ENCODE results near the gene SHC1.

DNA sequence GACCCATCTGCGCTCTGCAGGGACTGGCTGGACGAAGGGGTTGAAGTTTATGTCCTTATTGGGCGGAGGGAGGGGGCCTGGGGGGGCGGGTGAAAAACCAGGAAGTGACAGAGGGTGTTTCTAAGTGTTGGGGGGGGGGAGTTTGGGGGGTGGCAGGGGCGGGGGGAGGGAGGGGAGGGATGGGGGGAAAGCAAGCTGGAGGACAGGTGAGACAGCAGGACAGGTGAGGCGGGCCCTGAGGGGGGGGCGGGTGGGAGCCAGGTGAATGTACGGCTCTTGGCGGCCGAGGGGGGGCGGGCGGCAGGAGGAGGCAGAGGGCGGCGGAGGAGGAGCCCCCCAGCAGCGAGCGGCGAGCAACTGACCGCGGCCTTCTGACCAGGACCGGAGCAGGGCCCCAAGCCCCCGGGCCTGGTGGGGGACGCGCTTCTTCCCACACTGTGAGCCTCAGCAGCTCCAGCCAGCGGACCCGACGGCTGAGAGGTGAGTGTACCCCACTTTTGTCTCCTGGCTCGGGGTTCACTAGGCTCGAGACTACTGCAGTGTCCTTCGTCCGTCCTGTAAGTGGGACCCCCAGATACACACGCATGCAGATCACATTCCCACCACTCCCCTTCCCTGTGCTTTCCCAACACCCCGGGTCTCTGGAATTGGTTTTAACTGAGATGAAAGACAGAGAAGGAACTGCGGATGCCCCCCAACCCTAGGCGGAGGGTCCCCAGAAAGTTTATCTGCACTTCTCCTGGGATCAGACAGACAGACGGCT lies 32.1 kb upstream of the SHC1 start, which contains the start of gene ZBTB7B:
- TF ChIP-seq, protein P1, sequence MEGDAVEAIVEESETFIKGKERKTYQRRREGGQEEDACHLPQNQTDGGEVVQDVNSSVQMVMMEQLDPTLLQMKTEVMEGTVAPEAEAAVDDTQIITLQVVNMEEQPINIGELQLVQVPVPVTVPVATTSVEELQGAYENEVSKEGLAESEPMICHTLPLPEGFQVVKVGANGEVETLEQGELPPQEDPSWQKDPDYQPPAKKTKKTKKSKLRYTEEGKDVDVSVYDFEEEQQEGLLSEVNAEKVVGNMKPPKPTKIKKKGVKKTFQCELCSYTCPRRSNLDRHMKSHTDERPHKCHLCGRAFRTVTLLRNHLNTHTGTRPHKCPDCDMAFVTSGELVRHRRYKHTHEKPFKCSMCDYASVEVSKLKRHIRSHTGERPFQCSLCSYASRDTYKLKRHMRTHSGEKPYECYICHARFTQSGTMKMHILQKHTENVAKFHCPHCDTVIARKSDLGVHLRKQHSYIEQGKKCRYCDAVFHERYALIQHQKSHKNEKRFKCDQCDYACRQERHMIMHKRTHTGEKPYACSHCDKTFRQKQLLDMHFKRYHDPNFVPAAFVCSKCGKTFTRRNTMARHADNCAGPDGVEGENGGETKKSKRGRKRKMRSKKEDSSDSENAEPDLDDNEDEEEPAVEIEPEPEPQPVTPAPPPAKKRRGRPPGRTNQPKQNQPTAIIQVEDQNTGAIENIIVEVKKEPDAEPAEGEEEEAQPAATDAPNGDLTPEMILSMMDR (IDR thresholded peaks at IDR 0.05; ENCODE audit: low read depth, low read length, poor library complexity, severe bottlenecking): no peak
- TF ChIP-seq EZH2phosphoT487 (IDR thresholded peaks at IDR 0.05; ENCODE audit: borderline replicate concordance, low read length): no peak; the same call in 1 of the 2 replicates

Data from DOHH2 (cell line).